Adrenal gland (tissue), 12 donors: ENCODE measurements around the gene RNASE12. TPM values are rescaled to one million over a fixed set of nuclear protein-coding genes. Genes with fewer than 3 reads are reported as not detected.
A peak's percentile ranks its signal among the peaks of the same experiment; 100 is the strongest.

Source experiments
- DNase-seq, 7 donors: peaks; one replicate each; pipeline ENCODE4 v3.0.0-alpha.2; 2019 to 2020
- H3K27ac ChIP-seq, 5 donors: fragments of 200-600 bp; sonication (generic) in 4 of 5; 1 replicate in 3 of 5; 2 replicates in 2 of 5; pipeline versions ENCODE4 v1.5.1 to v1.8.0; 2016 to 2020; ENCODE audit warnings: mild to moderate bottlenecking in 1 of 5
- H3K27me3 ChIP-seq: fragments of 200-600 bp; 2 replicates; pipeline ENCODE4 v1.8.0; 2021
- H3K36me3 ChIP-seq, 2 donors: fragments of 200-600 bp; replicated peaks in 1 of 2; 1 replicate in 1 of 2; 2 replicates in 1 of 2; pipeline versions ENCODE4 v1.5.1 to v1.8.0; 2018 to 2022
- H3K4me1 ChIP-seq, 2 donors: fragments of 200-600 bp; replicated peaks in 1 of 2; 1 replicate in 1 of 2; 2 replicates in 1 of 2; pipeline versions ENCODE4 v1.5.1 to v1.8.0; 2018 to 2021
- H3K4me3 ChIP-seq, 4 donors: fragments of 200-600 bp; sonication (generic) in 3 of 4; one replicate each; pipeline ENCODE4 v1.5.1; 2016 to 2018
- H3K9me3 ChIP-seq, 3 donors: fragments of 200-600 bp; sonication (generic) in 1 of 3; replicated peaks in 1 of 3; 1 replicate in 2 of 3; 2 replicates in 1 of 3; pipeline versions ENCODE4 v1.5.1 to v1.8.0; 2016 to 2021
- POLR2A ChIP-seq, 2 donors: fragments of 450-650 bp; IDR thresholded peaks; one replicate each; pipeline ENCODE4 v1.6.1; 2017; ENCODE audit warnings: antibody characterized with exemption in 2 of 2, mild to moderate bottlenecking in 2 of 2, moderate library complexity in 1 of 2
- WGBS, 4 donors: extraction: QIAGEN DNeasy Blood & Tissue Kit in 2 of 4; methylation state at CpG; one replicate each; pipeline versions ENCODE4 v1.1.5 to v1.1.7; 2013 to 2017; 5-methylcytosine and 5-hydroxymethylcytosine counted together
- intact Hi-C, 2 donors: fragments of 100-400 bp; cut with DNase I; formaldehyde crosslinking; loops; one replicate each; pipeline versions ENCODE4 v1.14.1 to v1.15.0; 2022 to 2023
- polyA plus RNA-seq, 3 donors: library from polyadenylated mRNA; stranded (reverse); fragments of 200-250 nt in 2 of 3; fragments of 350-450 nt in 1 of 3; fragmentation: Illumina TruSeq in 1 of 3; extraction: RNeasy Lipid Tissue Mini Kit (QIAGEN cat#74804) in 1 of 3; gene quantifications; one replicate each; pipeline ENCODE4 v1.2.3, GENCODE V29; 2013 to 2014
- total RNA-seq, 9 donors: library from RNA; depleted of rRNA in 4 of 9; stranded (reverse); fragments of >200 nt in 4 of 9; fragments of 120-200 nt in 1 of 9; fragmentation: NEBNext Ultra II Directional in 1 of 9; extraction: Animal tissue kit (Norgen Biotek cat#: 25700) in 1 of 9; gene quantifications; one replicate each; pipeline versions ENCODE4 v1.1.0 to v1.2.4, GENCODE V29; 2013 to 2023
- TF ChIP-seq, protein P1 (sequence below), 6 experiments: fragments of 450-650 bp in 4 of 6; fragments of 200-600 bp in 2 of 6; sonication (generic) in 1 of 6; IDR thresholded peaks; 1 replicate in 5 of 6; 2 replicates in 1 of 6; pipeline versions ENCODE4 v1.5.1 to v1.8.0; 2016 to 2021; ENCODE audit warnings: antibody characterized with exemption in 6 of 6, mild to moderate bottlenecking in 2 of 6, moderate library complexity in 1 of 6
- donor health status: healthy with polysubstance abuse.
- donor health status: Bipolar disorder and iron deficiency.
- donor health status: DM: yes; HTN: yes; CAD: no.
- donor health status: DM: no; HTN: no; CAD: no.
- donor health status: DM: no; HTN: no; CAD: no.
- donor health status: DM: yes; HTN: yes; CAD: no.

Gene RNASE12
- total and polyA plus RNA-seq, 12 donors = not detected

- peak overlapping the region in 2 of 4 donors; percentile 17 to 65 for H3K4me3 ChIP-seq
- no peaks in the 10 kb centered on the region for H3K9me3 ChIP-seq
- no peaks in the 10 kb centered on the region for H3K36me3 ChIP-seq
- no peaks in the 10 kb centered on the region for H3K27me3 ChIP-seq
- intact Hi-C loops = loop anchor here (2.0 to 5.0 kb wide), 2 partner anchors 69 kb away; partner anchors contain the start of gene RNASE4 (in 1 of the 2)
- no peak for TF ChIP-seq POLR2A (IDR thresholded peaks at IDR 0.05)
- TF ChIP-seq, protein P1, sequence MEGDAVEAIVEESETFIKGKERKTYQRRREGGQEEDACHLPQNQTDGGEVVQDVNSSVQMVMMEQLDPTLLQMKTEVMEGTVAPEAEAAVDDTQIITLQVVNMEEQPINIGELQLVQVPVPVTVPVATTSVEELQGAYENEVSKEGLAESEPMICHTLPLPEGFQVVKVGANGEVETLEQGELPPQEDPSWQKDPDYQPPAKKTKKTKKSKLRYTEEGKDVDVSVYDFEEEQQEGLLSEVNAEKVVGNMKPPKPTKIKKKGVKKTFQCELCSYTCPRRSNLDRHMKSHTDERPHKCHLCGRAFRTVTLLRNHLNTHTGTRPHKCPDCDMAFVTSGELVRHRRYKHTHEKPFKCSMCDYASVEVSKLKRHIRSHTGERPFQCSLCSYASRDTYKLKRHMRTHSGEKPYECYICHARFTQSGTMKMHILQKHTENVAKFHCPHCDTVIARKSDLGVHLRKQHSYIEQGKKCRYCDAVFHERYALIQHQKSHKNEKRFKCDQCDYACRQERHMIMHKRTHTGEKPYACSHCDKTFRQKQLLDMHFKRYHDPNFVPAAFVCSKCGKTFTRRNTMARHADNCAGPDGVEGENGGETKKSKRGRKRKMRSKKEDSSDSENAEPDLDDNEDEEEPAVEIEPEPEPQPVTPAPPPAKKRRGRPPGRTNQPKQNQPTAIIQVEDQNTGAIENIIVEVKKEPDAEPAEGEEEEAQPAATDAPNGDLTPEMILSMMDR (IDR thresholded peaks at IDR 0.05) = peak; percentile 25 to 98 (median 88)
- peak; percentile 77 to 94 (median 86) for DNase-seq
- peak overlapping the region in 3 of 5 donors; percentile 53 to 84 (median 67) for H3K27ac ChIP-seq
- WGBS, 4 donors = 0 to 1% (median 0%) methylated on average over 32 to 34 of the region's 34 CpGs
- H3K4me1 ChIP-seq = peaks cover 0 to 11% of the 10 kb centered on the region in 2 donors
Measured at GRCh38 chr14:20613094-20614037, 22.2 kb upstream of the RNASE12 start.

- no peaks in the 10 kb centered on the region for H3K27me3 ChIP-seq
- TF ChIP-seq POLR2A (IDR thresholded peaks at IDR 0.05) = no peak
- TF ChIP-seq, protein P1 (IDR thresholded peaks at IDR 0.05) = no peak
- H3K4me1 ChIP-seq = peaks cover 0 to 11% of the 10 kb centered on the region in 2 donors
- no peaks in the 10 kb centered on the region for H3K9me3 ChIP-seq
- no peak for DNase-seq
- intact Hi-C loops = loop anchor here (2.0 to 5.0 kb wide), 2 partner anchors 70 kb away; partner anchors contain the start of gene RNASE4 (in 1 of the 2)
- peak overlapping the region in 1 of 5 donors; percentile 23 for H3K27ac ChIP-seq
- H3K4me3 ChIP-seq = no peak overlapping the region
- 46 to 51% (median 47%) methylated on average over 5 of the region's 5 CpGs for WGBS, 4 donors
- H3K36me3 ChIP-seq = no peaks in the 10 kb centered on the region
Measured at GRCh38 chr14:20612403-20612802, 21.2 kb upstream of the RNASE12 start.

- no peak overlapping the region for H3K4me3 ChIP-seq
- no peak for DNase-seq
- no peak for TF ChIP-seq POLR2A (IDR thresholded peaks at IDR 0.05)
- TF ChIP-seq, protein P1 (IDR thresholded peaks at IDR 0.05) = no peak
- H3K36me3 ChIP-seq = no peaks in the 10 kb centered on the region
- H3K4me1 ChIP-seq = peaks cover 0 to 11% of the 10 kb centered on the region in 2 donors
- H3K27ac ChIP-seq = no peak overlapping the region
- no peaks in the 10 kb centered on the region for H3K27me3 ChIP-seq
- no peaks in the 10 kb centered on the region for H3K9me3 ChIP-seq
- intact Hi-C loops = loop anchor here in 1 of 2 donors (5.0 kb wide), 1 partner anchor 71 kb away; the partner anchor contains the start of gene RNASE4
- 68 to 76% (median 74%) methylated on average over 4 of the region's 4 CpGs for WGBS, 4 donors
Measured at GRCh38 chr14:20611277-20611676, 20.1 kb upstream of the RNASE12 start.
